GM12872 (cell line): ENCODE results near the gene JAKMIP3.

ENCODE experiments used
- TF ChIP-seq, protein P1 (sequence below): IDR thresholded peaks from 3 replicates; pipeline ENCODE4 v1.5.1; 2011; ENCODE audit warnings: low read depth, mild to moderate bottlenecking, low read length, moderate library complexity; ENCODE audit not compliant: insufficient read depth

Gene JAKMIP3

DNA sequence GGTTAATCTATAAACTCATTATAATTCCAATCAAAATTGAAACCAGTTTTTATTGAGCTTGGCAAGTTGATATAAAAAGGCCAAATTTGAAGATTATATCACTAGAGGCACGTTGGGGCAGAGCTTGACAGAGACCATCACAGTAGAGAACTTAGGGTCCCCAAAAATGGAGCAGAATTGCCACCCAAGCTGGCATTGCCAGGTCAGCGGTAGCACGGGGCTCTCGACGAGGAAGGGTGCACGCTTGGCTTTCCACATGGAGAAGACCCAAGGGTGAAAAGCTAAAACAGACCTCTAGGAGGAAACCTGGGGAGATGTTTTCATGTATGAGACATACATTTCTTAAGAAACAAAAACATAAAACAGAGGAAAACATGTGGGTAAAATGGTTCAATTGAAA lies 4.3 kb upstream of the JAKMIP3 start:
- TF ChIP-seq, protein P1, sequence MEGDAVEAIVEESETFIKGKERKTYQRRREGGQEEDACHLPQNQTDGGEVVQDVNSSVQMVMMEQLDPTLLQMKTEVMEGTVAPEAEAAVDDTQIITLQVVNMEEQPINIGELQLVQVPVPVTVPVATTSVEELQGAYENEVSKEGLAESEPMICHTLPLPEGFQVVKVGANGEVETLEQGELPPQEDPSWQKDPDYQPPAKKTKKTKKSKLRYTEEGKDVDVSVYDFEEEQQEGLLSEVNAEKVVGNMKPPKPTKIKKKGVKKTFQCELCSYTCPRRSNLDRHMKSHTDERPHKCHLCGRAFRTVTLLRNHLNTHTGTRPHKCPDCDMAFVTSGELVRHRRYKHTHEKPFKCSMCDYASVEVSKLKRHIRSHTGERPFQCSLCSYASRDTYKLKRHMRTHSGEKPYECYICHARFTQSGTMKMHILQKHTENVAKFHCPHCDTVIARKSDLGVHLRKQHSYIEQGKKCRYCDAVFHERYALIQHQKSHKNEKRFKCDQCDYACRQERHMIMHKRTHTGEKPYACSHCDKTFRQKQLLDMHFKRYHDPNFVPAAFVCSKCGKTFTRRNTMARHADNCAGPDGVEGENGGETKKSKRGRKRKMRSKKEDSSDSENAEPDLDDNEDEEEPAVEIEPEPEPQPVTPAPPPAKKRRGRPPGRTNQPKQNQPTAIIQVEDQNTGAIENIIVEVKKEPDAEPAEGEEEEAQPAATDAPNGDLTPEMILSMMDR = no peak

- TF ChIP-seq, protein P1 = no peak
Observed at GRCh38 chr10:132062116-132062515, 3.6 kb upstream of the JAKMIP3 start.

GRCh38 chr10:132062641-132063390 lies 2.9 kb upstream of the JAKMIP3 start:
- TF ChIP-seq, protein P1 = no peak

DNA sequence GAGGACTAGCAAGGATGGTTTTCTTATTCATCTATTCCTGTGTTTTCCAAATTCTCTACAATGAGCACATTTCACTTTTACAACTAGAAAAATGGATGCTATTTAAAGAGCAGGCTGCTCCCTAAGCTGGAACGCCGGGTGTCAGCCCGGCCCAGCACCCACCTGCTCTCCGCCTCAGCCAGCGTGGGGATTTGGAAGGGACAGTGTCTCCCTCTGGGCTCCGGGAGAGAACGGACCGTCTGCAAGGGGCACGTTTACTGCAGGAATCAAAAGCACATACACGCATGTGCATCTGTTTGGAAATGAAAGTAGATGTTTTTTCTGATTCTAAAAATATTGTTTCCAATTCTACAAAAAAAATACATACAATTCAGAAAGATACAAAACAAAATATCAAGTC lies 2.3 kb upstream of the JAKMIP3 start:
- TF ChIP-seq, protein P1 = no peak

GRCh38 chr10:132064082-132064755 lies 1.5 kb upstream of the JAKMIP3 start:
- TF ChIP-seq, protein P1 = no peak

DNA sequence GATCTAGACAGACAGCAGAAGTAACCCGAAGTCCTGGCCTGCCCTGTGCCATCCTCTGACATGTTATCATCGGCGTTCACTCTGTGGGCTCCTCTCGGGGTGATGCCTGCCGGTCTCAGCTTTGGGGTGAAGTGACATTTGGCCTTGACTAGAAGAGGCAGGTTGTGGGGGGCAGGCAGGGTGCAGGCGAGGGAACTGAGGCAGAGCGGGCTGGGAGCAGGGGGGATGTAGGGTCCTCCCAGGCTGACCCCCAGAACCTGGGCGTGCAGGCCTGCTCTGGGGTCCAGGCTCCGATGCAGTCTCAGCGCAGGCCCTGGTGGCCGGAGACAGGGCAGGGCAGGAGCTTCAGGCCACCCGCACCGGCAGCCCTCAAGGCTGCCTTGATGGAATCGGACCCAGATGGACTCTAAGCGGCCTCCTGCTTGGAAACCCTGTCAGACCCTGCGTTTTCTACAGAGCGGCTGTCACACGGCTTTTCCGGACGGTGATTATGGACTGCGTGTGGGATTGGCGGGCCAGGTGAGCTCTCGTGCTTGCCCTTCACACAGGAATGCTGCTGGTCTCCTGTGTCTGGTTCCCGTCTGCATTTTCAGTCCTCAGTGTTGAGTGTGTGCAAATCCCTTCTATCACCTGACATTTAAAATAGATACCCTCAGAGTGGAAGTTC lies 842 bp upstream of the JAKMIP3 start:
- TF ChIP-seq, protein P1 = no peak

- TF ChIP-seq, protein P1 = no peak
Observed at GRCh38 chr10:132066186-132066585, 440 bp downstream of the JAKMIP3 start.
